NCI-H2081 (cell line): ENCODE results near the gene PLA1A.

Experiments used
- DNase-seq, 2 experiments: peaks; one replicate each; lab custom pipeline; 2025; lab: John Stamatoyannopoulos, UW

PLA1A gene

DNA sequence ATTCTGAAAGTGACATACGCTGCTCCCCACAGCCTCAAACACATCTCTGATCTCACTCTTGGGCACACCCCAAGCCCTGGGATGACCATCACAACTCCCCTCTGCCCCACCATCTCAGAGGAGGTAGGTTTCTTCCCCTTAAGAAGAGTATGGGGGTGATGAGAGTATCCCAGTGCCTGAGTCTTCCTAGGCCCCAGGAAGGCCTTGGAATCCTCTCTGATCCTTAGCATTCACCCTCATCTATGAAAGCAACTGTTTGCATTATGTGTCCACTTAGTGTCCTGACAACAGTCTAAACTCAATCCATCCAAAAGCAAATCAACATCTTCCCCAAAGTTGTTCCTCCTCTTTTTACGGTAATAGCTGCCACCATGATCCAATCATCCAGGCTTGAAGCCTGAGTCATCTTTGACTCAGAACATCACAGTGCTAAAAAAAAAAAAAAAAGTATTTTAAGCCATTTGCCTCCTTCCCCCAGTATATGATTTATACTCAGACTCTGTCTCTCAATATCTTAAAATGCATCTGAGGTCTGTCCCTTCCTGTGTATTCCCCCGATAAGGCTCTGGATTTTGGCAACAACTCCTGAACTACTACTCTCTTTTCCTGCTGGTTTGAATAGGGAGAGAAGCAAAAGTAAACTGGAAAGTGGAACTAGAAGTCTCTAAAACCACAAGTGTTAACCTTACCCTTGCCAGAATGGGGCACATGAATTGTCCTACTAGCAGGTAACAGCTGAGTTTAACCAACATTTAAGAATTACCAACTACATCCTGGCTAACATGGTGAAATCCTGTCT lies 40.2 kb downstream of the PLA1A start:
- DNase-seq, result no peak

GRCh38 chr3:119639494-119640350 lies 42.0 kb downstream of the PLA1A start:
- no peak for DNase-seq

DNA sequence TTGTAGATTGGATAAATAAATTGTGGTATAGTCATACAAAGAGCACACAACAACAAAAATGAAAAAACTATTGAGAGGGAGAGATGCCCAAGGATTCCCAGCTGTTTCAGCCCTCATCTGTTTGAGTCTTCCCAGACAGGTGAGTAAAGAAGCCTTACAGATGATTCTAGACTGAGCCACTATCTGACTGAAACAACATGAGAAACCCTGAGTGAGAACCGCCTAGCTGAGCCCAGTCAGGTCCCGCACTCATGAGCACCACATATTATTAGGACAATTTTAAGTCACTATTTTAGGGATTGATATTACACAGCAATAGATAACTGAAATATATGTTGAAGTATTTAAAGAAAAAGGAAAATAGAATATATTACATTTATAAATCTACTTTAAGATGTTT lies 43.7 kb downstream of the PLA1A start:
- DNase-seq, result no peak

- no peak for DNase-seq
Measured at GRCh38 chr3:119642746-119643473, 45.2 kb downstream of the PLA1A start.

- no peak for DNase-seq
Measured at GRCh38 chr3:119643528-119643927, 45.8 kb downstream of the PLA1A start.

GRCh38 chr3:119644481-119644880 lies 46.8 kb downstream of the PLA1A start:
- no peak for DNase-seq

GRCh38 chr3:119645813-119646212 lies 48.1 kb downstream of the PLA1A start:
- DNase-seq, result no peak

- DNase-seq, result no peak
Measured at GRCh38 chr3:119647171-119647570, 49.5 kb downstream of the PLA1A start.

GRCh38 chr3:119647843-119648575 lies 50.3 kb downstream of the PLA1A start:
- no peak for DNase-seq

DNA sequence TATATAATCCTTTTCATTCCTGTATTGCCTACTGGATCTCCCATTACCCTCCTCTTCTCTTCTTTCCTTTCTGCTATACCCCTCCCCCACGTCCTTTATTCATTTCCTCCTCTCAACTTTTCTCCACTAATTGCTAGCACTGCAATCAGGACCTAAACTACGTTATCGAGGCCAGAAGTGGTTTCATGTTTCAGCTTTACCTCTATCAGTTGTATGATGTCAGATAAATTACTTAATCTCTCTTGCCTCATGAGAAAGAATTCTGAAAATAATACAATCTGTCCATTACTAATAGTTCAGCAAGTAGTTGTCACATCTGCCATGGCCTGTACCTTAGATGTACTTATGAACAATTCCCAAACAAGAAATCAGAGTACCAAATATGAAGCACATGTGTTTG lies 52.1 kb downstream of the PLA1A start:
- DNase-seq, result no peak

- DNase-seq, result no peak
Measured at GRCh38 chr3:119652306-119653033, 54.8 kb downstream of the PLA1A start.

DNA sequence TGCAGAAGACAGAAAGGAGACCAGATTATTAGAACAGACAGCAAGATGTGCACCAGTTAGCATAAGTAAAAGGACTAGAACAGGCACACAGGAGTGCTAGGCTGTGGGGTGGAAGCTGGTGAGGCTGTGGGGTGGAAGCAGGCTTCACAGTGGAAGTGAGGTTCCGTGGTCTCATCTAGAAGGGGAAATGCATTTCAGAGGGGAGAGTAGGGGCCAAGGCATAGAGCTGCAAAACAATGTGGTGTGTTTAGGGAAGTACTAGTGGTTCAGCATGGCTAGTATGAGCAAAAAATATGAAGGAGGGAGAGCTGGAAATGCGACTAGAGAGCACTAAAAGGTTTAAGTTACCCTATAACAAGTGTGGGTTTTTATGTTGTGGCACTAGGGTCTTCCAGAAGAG lies 56.2 kb downstream of the PLA1A start:
- no peak for DNase-seq

DNA sequence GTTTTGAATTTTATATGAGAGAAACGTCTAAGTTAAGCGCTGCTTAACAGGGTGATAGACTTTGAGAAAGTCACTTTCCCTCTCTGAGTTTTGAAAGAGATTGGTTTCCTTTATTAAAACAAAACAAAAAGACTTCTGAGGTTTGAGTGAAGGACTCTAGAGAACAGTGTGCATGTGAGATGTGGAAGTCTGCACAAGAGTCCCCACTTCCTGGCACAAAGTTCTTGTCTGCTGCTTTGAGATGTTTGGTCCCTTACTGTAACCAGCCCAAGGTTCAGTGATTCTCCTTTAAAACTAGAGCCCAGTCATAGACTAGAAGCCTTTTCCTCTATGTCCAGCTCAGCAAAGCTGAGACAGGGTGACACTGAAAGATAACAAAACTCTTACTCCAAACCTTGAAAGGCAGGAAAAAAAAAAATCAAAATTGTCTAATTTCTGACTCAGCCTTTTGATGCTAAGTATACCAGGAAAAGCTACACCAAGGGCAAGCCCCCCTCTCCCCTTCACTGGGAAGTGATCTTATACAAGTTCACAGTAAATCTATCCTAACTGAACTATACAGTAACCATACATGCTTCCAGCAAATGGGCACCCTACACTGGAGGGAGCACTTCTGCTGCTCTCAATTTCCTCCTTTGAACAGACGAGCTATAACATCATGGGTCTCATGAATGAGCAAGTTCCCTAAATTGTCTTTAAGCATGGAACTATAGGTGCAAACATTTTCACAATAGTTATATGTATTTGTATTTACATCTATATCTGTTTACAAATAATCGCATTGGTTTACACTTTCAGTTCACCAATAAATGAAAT lies 60.4 kb downstream of the PLA1A start:
- DNase-seq, result no peak

DNA sequence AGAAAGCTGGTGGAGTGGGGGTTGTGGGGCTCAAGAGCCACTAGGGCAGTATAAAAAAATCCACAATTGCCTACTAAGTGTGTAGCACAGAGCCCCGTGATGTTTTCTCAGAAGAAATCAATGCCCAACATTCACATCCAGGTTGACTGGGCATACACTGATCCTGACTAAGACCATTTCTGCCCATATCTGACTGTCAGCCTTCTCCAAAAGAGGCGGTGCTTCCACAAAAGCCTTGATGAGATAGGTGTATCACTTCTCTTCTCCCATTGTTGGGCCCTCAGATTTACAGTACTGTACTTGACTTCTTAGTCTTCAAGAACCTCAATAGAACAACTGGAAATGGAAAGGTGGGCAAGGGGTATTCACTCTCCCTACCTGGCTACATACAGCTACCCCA lies 61.3 kb downstream of the PLA1A start:
- no peak for DNase-seq

DNA sequence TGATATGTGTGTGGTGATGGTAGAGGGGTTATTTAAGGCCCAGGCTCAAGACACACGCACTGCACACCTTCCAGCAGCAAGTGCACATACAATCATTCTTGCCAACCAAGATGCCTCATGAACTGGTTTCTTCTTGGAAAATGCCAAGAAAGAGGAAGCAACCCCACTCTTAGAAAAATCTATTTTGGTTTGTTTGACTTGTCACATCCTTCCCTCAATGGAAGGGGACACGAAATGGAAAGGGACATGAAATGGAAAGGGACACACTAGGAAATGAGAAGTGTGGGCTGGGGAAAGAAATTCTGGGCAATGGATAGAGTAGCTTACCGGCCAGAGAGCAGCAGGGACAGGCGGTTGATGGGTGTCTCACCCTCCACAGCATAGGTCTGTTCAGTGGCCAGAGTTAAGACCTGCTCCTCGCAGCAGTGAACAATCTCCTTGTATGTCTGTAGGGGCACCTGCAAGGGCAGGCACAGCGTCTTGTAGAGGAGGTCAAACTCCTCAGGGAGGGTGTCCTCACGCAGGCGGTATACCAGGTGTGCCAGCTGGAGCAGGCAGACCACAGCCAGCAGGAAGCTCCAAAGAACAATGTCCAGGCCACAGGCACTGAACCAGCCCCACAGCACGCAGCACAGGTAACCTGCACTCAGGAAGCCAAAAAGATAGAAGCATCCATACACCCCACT lies 62.1 kb downstream of the PLA1A start:
- DNase-seq, result no peak

DNA sequence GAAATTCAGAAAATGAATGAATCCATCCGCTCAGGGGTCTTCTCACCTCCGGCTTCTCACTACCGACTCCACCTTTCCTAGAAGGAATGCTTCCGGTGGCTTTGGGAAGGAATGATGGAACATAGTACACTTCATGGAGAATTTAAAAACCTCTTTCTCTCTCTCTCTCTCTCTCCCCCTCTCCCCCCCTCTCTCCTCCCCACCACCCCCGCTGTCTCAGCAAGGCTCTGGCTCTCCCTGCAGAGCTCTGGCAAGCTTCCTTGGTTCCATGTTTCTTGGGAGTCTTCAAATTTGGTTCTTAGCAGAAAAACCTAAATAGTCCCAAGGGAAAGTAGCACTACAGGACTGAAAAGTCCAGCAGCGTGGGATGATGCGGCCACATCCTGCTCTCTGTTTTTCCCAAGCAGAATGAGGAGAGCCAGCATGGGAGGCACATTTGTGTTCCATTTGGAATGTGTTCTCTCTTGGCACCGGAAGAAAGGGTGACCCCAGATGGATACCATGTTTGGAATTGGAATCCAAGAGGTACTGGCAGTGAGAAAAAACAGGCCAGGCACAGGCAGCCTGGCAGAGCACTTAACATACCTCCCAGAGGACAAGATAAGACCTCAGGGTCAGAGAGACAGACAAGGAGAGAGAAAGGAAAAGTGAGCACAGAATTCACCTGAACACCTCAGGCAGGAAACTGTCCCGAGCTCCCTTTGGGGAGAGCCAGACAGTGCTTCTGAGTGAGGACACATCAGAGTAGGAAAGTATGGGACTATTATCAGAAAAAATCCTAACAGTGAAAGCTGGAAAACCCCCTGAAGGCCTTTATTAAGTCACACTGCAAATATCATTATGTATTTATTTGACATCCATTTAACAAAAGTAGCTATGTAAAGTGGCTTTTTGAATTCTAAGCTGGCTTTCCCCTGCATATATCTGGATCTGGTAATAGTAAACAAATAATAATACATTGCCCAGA lies 63.1 kb downstream of the PLA1A start, which contains the start of gene POPDC2:
TSS of gene POPDC2 (minus strand) at position 116 of the 967 bp plus-strand sequence. CDS start 166 bp downstream, outside the sequence.
- DNase-seq, result no peak

- DNase-seq, result no peak
Measured at GRCh38 chr3:119662604-119663373, 65.1 kb downstream of the PLA1A start.

DNA sequence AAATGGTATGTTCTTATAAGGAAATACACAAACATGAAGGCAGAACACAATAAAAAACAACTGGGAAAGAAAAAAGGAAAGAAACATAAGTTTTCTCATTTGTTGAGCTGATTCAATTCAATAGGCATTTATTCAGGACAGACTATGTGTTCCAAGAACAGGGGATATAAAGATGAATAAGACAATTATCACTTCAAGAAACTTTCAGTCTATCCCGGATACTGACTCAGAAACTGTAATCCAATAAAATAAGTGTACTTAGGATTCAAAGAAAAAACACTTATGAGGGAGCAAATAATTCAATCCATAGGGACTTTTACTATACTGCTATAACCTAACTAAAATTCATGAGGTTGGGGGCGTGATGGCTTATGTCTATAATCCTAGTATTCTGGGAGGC lies 66.2 kb downstream of the PLA1A start:
- no peak for DNase-seq
